Vagina (tissue), 2 donors: ENCODE results near the gene SEMA5B. TPM values are rescaled to one million over a fixed set of nuclear protein-coding genes. Genes with fewer than 3 reads are reported as not detected.

Source experiments
- DNase-seq, 2 donors: peaks; one replicate each; pipeline ENCODE4 v3.0.0-alpha.2; 2017; ENCODE audit errors: extremely low spot score in 2 of 2
- H3K27ac ChIP-seq: fragments of 200-600 bp; sonication (generic); one replicate; pipeline ENCODE4 v1.5.1; 2019
- H3K27me3 ChIP-seq: fragments of 200-600 bp; sonication (generic); one replicate; pipeline ENCODE4 v1.5.1; 2019
- H3K36me3 ChIP-seq, 2 donors: fragments of 200-600 bp; sonication (generic); one replicate each; pipeline ENCODE4 v1.5.1; 2017 to 2019
- H3K4me1 ChIP-seq: fragments of 200-600 bp; sonication (generic); one replicate; pipeline ENCODE4 v1.5.1; 2019
- H3K4me3 ChIP-seq, 2 donors: fragments of 200-600 bp; sonication (generic); 1 replicate in 1 of 2; 2 replicates in 1 of 2; pipeline ENCODE4 v1.5.1; 2016 to 2019
- H3K9me3 ChIP-seq: fragments of 200-600 bp; sonication (generic); one replicate; pipeline ENCODE4 v1.5.1; 2019
- POLR2A ChIP-seq, 2 donors: fragments of 450-650 bp; IDR thresholded peaks; one replicate each; pipeline ENCODE4 v1.6.1; 2017; ENCODE audit warnings: antibody characterized with exemption in 2 of 2, mild to moderate bottlenecking in 2 of 2, moderate library complexity in 2 of 2
- POLR2AphosphoS5 ChIP-seq, 2 donors: sonication (generic); formaldehyde crosslinking; IDR thresholded peaks; one replicate each; pipeline ENCODE4 v1.9.0; 2017; ENCODE audit warnings: antibody characterized with exemption in 2 of 2, mild to moderate bottlenecking in 2 of 2, low read depth in 1 of 2; ENCODE audit not compliant: insufficient read depth in 1 of 2
- intact Hi-C: fragments of 100-400 bp; cut with DNase I; formaldehyde crosslinking; loops from one replicate; pipeline ENCODE4 v1.15.1; 2023
- total RNA-seq: library from RNA; depleted of rRNA; stranded (reverse); fragments of >200 nt; gene quantifications from one replicate; pipeline ENCODE4 v1.2.3, GENCODE V29; 2016
- TF ChIP-seq, protein P1 (sequence below), 3 experiments: fragments of 450-650 bp in 2 of 3; fragments of 200-600 bp in 1 of 3; sonication (generic) in 1 of 3; IDR thresholded peaks; one replicate each; pipeline ENCODE4 v1.5.1; 2017 to 2019; ENCODE audit warnings: antibody characterized with exemption in 3 of 3, mild to moderate bottlenecking in 2 of 3, moderate library complexity in 2 of 3

Gene SEMA5B
- total RNA-seq, 1 donor from 2014 or later: 0.25 TPM

- intact Hi-C loops: no loop called here
- H3K27me3 ChIP-seq: no peaks in the 10 kb centered on the region
- no peak for TF ChIP-seq POLR2A (IDR thresholded peaks at IDR 0.05)
- TF ChIP-seq POLR2AphosphoS5 (IDR thresholded peaks at IDR 0.05; ENCODE audit: insufficient read depth in 1 of 2, low read depth in 1 of 2): no peak
- TF ChIP-seq, protein P1, sequence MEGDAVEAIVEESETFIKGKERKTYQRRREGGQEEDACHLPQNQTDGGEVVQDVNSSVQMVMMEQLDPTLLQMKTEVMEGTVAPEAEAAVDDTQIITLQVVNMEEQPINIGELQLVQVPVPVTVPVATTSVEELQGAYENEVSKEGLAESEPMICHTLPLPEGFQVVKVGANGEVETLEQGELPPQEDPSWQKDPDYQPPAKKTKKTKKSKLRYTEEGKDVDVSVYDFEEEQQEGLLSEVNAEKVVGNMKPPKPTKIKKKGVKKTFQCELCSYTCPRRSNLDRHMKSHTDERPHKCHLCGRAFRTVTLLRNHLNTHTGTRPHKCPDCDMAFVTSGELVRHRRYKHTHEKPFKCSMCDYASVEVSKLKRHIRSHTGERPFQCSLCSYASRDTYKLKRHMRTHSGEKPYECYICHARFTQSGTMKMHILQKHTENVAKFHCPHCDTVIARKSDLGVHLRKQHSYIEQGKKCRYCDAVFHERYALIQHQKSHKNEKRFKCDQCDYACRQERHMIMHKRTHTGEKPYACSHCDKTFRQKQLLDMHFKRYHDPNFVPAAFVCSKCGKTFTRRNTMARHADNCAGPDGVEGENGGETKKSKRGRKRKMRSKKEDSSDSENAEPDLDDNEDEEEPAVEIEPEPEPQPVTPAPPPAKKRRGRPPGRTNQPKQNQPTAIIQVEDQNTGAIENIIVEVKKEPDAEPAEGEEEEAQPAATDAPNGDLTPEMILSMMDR (IDR thresholded peaks at IDR 0.05): no peak
- H3K9me3 ChIP-seq: no peaks in the 10 kb centered on the region
- peak overlapping the region; percentile 54 for H3K27ac ChIP-seq
- DNase-seq: no peak
- no peak overlapping the region for H3K4me3 ChIP-seq
- H3K36me3 ChIP-seq: no peaks in the 10 kb centered on the region
- peaks cover 17% of the 10 kb centered on the region for H3K4me1 ChIP-seq
Observed at GRCh38 chr3:122957707-122958689, 69.6 kb downstream of the SEMA5B start.

- DNase-seq: no peak
- no peak overlapping the region for H3K4me3 ChIP-seq
- H3K36me3 ChIP-seq: no peaks in the 10 kb centered on the region
- peak overlapping the region; percentile 48 for H3K27ac ChIP-seq
- no peaks in the 10 kb centered on the region for H3K9me3 ChIP-seq
- intact Hi-C loops: no loop called here
- TF ChIP-seq POLR2AphosphoS5 (IDR thresholded peaks at IDR 0.05; ENCODE audit: insufficient read depth in 1 of 2, low read depth in 1 of 2) (no peak), POLR2A (IDR thresholded peaks at IDR 0.05) (no peak)
- TF ChIP-seq, protein P1 (IDR thresholded peaks at IDR 0.05): no peak
- H3K27me3 ChIP-seq: no peaks in the 10 kb centered on the region
- H3K4me1 ChIP-seq: peaks cover 17% of the 10 kb centered on the region
Observed at GRCh38 chr3:122956693-122957455, 70.7 kb downstream of the SEMA5B start.

DNA sequence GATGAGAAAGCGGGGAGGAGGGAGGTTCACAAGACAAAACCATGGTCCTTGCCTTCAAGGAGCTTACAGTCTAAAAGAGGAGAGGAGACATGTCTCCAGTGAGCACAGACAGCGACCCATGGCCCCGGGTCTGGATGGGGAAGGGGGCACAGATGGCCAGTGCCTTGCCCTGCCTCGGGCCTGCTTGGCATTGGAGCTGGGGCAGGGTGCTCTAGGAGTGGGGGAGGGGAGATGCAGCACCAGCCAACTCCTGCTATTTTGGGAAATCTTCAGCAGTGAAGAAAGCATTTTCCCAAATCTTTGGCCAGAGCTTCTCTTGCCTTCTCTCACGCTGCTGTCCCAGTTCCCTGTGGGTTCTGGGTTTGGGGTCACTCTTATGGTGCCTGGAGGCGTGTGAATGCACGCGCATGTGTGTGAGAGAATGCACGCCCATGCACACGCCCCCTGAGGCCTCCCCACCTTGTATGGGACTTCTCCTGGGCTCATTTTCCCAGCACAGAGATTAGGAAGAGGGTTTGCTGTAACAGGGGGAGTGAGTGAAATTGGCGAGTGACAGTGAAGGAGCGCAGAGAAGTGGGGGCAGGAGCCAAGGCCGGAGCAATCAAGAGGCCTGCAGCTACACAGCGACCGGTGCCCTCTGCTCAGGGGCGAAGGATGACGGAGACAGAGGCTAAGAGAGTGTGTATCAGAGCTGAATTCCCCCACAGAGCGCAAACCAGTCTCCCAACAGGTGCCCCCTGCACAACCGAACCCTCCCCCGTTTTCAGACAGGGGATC, 71.5 kb downstream of the SEMA5B start:
- Histone ChIP-seq H3K4me3 (no peak overlapping the region), H3K4me1 (peaks cover 17% of the 10 kb centered on the region), H3K27ac (no peak overlapping the region), H3K27me3 (no peaks in the 10 kb centered on the region), H3K9me3 (no peaks in the 10 kb centered on the region), H3K36me3 (no peaks in the 10 kb centered on the region)
- no peak for DNase-seq
- TF ChIP-seq POLR2AphosphoS5 (IDR thresholded peaks at IDR 0.05; ENCODE audit: insufficient read depth in 1 of 2, low read depth in 1 of 2): no peak
- intact Hi-C loops: no loop called here

DNA sequence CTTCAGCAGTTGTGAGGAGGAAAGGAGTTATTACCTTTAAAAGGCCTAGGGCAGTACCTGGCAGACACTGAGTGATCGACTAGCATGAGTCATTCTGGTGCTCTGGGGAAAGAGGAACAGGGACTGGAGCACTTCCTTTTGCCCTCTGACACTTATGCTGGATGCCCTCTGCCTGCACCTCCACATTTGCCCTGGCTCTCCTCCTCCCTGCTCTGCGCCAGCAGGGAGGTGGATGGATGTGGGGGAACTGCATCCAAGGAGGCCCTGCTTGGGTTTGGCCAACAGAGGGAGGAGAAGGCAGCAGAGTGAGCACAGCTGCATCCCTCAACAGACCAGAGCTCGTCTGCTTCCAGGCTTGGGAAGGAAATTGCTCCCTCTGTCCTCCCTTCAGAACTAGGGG, 75.0 kb downstream of the SEMA5B start:
- no peaks in the 10 kb centered on the region for H3K27me3 ChIP-seq
- no peak overlapping the region for H3K4me3 ChIP-seq
- intact Hi-C loops: no loop called here
- no peaks in the 10 kb centered on the region for H3K9me3 ChIP-seq
- H3K27ac ChIP-seq: no peak overlapping the region
- DNase-seq: no peak
- no peaks in the 10 kb centered on the region for H3K36me3 ChIP-seq
- no peak for TF ChIP-seq POLR2A (IDR thresholded peaks at IDR 0.05)
- no peak for TF ChIP-seq POLR2AphosphoS5 (IDR thresholded peaks at IDR 0.05; ENCODE audit: insufficient read depth in 1 of 2, low read depth in 1 of 2)
- TF ChIP-seq, protein P1 (IDR thresholded peaks at IDR 0.05): no peak
- H3K4me1 ChIP-seq: peaks cover 6% of the 10 kb centered on the region

GRCh38 chr3:122948408-122948807, 79.2 kb downstream of the SEMA5B start:
- H3K27ac ChIP-seq: no peak overlapping the region
- H3K4me1 ChIP-seq: no peaks in the 10 kb centered on the region
- DNase-seq: no peak
- no peaks in the 10 kb centered on the region for H3K27me3 ChIP-seq
- H3K36me3 ChIP-seq: no peaks in the 10 kb centered on the region
- no peak overlapping the region for H3K4me3 ChIP-seq
- intact Hi-C loops: no loop called here
- H3K9me3 ChIP-seq: no peaks in the 10 kb centered on the region
- TF ChIP-seq POLR2AphosphoS5 (IDR thresholded peaks at IDR 0.05; ENCODE audit: insufficient read depth in 1 of 2, low read depth in 1 of 2): no peak
- TF ChIP-seq, protein P1 (IDR thresholded peaks at IDR 0.05): no peak
- TF ChIP-seq POLR2A (IDR thresholded peaks at IDR 0.05): no peak
